Hepatocyte (in vitro differentiated cells): Measurements from ENCODE around the gene MON2.

Experiments
- EZH2 ChIP-seq: fragments of 200-600 bp; sonication (generic); IDR thresholded peaks from 2 replicates; pipeline ENCODE4 v1.6.1; 2016; ENCODE audit warnings: antibody characterized with exemption, mild to moderate bottlenecking, borderline replicate concordance
- TF ChIP-seq, protein P1 (sequence below): fragments of 200-600 bp; sonication (generic); IDR thresholded peaks from 2 replicates; pipeline ENCODE4 v1.5.1; 2016; ENCODE audit warnings: antibody characterized with exemption, mild to moderate bottlenecking; ENCODE audit not compliant: poor library complexity

DNA sequence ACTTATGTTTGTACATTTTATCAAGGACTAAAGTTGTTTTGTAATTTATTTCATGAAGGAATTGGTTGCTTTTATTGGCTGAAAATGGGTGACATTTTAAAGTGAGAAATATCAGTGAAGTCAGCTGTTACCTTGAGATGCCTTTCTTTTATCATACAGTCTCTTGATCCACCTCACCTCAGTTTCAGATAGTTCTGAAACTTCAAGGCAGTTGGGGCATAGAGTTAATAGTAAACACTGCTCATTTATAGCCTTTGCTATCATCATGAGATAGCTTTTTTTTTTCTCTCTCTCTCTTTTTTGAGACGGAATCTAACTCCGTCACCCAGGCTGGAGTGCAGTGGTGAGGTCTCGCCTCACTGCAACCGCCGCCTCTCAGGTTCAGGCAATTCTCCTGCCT is 76.7 kb downstream of the MON2 start:
- TF ChIP-seq, protein P1, sequence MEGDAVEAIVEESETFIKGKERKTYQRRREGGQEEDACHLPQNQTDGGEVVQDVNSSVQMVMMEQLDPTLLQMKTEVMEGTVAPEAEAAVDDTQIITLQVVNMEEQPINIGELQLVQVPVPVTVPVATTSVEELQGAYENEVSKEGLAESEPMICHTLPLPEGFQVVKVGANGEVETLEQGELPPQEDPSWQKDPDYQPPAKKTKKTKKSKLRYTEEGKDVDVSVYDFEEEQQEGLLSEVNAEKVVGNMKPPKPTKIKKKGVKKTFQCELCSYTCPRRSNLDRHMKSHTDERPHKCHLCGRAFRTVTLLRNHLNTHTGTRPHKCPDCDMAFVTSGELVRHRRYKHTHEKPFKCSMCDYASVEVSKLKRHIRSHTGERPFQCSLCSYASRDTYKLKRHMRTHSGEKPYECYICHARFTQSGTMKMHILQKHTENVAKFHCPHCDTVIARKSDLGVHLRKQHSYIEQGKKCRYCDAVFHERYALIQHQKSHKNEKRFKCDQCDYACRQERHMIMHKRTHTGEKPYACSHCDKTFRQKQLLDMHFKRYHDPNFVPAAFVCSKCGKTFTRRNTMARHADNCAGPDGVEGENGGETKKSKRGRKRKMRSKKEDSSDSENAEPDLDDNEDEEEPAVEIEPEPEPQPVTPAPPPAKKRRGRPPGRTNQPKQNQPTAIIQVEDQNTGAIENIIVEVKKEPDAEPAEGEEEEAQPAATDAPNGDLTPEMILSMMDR, result no peak
- TF ChIP-seq EZH2, result no peak
